ENCODE measurements around the gene RASGRP3. TPM values are rescaled to one million over a fixed set of nuclear protein-coding genes. Genes with fewer than 3 reads are reported as not detected.

RASGRP3 gene
- total and polyA plus RNA-seq, 2 of the 13 experiments (the other 11 are each of a cell fraction or from before 2014, with no cell fraction given) = 0.01 TPM; not detected in 1

- BruUV-seq (replicated peaks) = no TSS peak
- CTCF ChIA-PET (ENCODE audit: low intra/inter-chr PET ratio, low total read pairs) = no interaction called here
Observed at GRCh38 chr2:33561872-33562271, 85.4 kb downstream of the RASGRP3 start.

GRCh38 chr2:33570681-33571080 is 94.2 kb downstream of the RASGRP3 start:
- DNase-seq (ENCODE audit: low spot score) (no peak), ATAC-seq (no peak), FAIRE-seq (no peak)
- Histone ChIP-seq H3K4me1 (ENCODE audit: insufficient read depth, low read length) (no peaks in the 10 kb centered on the region), H3K4me2 (ENCODE audit: low read depth, low read length) (no peak overlapping the region), H3K36me3 (replicated peaks in 1 of 2; ENCODE audit: control insufficient read depth in 1 of 2, insufficient read depth in 2 of 2, low read length in 2 of 2) (no peaks in the 10 kb centered on the region), H3K4me3 (replicated peaks in 1 of 3; ENCODE audit: insufficient read depth in 1 of 3, low read depth in 2 of 3, low read length in 3 of 3) (no peak overlapping the region), H3K27me3 (ENCODE audit: control insufficient read depth in 1 of 2, insufficient read depth in 2 of 2, low read length in 2 of 2) (no peaks in the 10 kb centered on the region), H2AFZ (ENCODE audit: low read length) (no peak overlapping the region), H3K9me3 (ENCODE audit: low read length) (no peaks in the 10 kb centered on the region), H4K20me1 (ENCODE audit: insufficient read depth, low read length) (no peaks in the 10 kb centered on the region), H3K79me2 (ENCODE audit: insufficient read depth, low read length) (no peaks in the 10 kb centered on the region), H3K9ac (ENCODE audit: insufficient read depth, low read depth, low read length) (no peak overlapping the region), H3K27ac (ENCODE audit: extremely low read length, insufficient read depth, low read length) (no peak overlapping the region)
- POLR2A ChIA-PET = no interaction called here
- intact Hi-C loops (cut with micrococcal nuclease; ENCODE audit: unreplicated experiment) (no loop called here), in situ Hi-C loops (cut with HindIII; ENCODE audit: extremely low pct_ligation_motif_present, low pct_unique_long_range_greater_than_20kb) (no loop called here)
- CTCF ChIA-PET (ENCODE audit: low intra/inter-chr PET ratio, low total read pairs) = no interaction called here
- WGBS (ENCODE audit: low lambda C conversion rate) = 78% methylated on average over 2 of the region's 2 CpGs
- no TSS peak for BruUV-seq (replicated peaks)
- TF ChIP-seq EED (CRISPR knock-in tag; IDR thresholded peaks at IDR 0.05) = no peak
- no peak for TF ChIP-seq ZNF704 (CRISPR knock-in tag; IDR thresholded peaks at IDR 0.05; ENCODE audit: borderline replicate concordance)
- TF ChIP-seq ZNF543 (CRISPR knock-in tag; IDR thresholded peaks at IDR 0.05) = no peak
- no peak for TF ChIP-seq HMGXB4 (CRISPR knock-in tag; IDR thresholded peaks at IDR 0.05; ENCODE audit: borderline replicate concordance in 1 of 2, low read depth in 1 of 2)
- TF ChIP-seq KLF15 (CRISPR knock-in tag; IDR thresholded peaks at IDR 0.05; ENCODE audit: borderline replicate concordance) = no peak
- TF ChIP-seq MED1 (CRISPR knock-in tag; IDR thresholded peaks at IDR 0.05) = no peak
- TF ChIP-seq GATA4 (IDR thresholded peaks at IDR 0.05; ENCODE audit: borderline replicate concordance, low read depth) = no peak
- no peak for TF ChIP-seq MIER2 (CRISPR knock-in tag; IDR thresholded peaks at IDR 0.05)
- no peak for TF ChIP-seq TEAD3 (CRISPR knock-in tag; optimal IDR thresholded peaks at IDR 0.05; ENCODE audit: borderline replicate concordance)
- TF ChIP-seq BHLHE40 (IDR thresholded peaks at IDR 0.05; ENCODE audit: low read length) = no peak
- TF ChIP-seq ZNF205 (CRISPR knock-in tag; IDR thresholded peaks at IDR 0.05) = no peak

More at GRCh38 chr2:33561872-33562271, 85.4 kb downstream of the RASGRP3 start:
- H2AFZ ChIP-seq (ENCODE audit: low read length) = no peak overlapping the region
- ATAC-seq (no peak), FAIRE-seq (no peak), DNase-seq (ENCODE audit: low spot score) (no peak)
- TF ChIP-seq MAFK (conservative IDR thresholded peaks at IDR 0.05 in 1 of 2, IDR thresholded peaks at IDR 0.05 in 1 of 2; ENCODE audit: low read length in 2 of 2) (0 out of 4 replicates have a peak, but pooled peaks of 1 of the 2 experiments have one; percentile 21), ZNF576 (CRISPR knock-in tag; IDR thresholded peaks at IDR 0.05) (no peak), ZBTB34 (CRISPR knock-in tag; IDR thresholded peaks at IDR 0.05) (no peak)
- no peak overlapping the region for H3K9ac ChIP-seq (ENCODE audit: insufficient read depth, low read depth, low read length)
- H3K4me2 ChIP-seq (ENCODE audit: low read depth, low read length) = no peak overlapping the region
- intact Hi-C loops (cut with micrococcal nuclease; ENCODE audit: unreplicated experiment) (no loop called here), in situ Hi-C loops (cut with HindIII; ENCODE audit: extremely low pct_ligation_motif_present, low pct_unique_long_range_greater_than_20kb) (no loop called here)
- H3K4me1 ChIP-seq (ENCODE audit: insufficient read depth, low read length) = no peaks in the 10 kb centered on the region
- no peaks in the 10 kb centered on the region for H4K20me1 ChIP-seq (ENCODE audit: insufficient read depth, low read length)
- H3K27me3 ChIP-seq (ENCODE audit: control insufficient read depth in 1 of 2, insufficient read depth in 2 of 2, low read length in 2 of 2) = no peaks in the 10 kb centered on the region
- no peaks in the 10 kb centered on the region for H3K79me2 ChIP-seq (ENCODE audit: insufficient read depth, low read length)
- H3K9me3 ChIP-seq (ENCODE audit: low read length) = no peaks in the 10 kb centered on the region
- no peak overlapping the region for H3K27ac ChIP-seq (ENCODE audit: extremely low read length, insufficient read depth, low read length)
- no peaks in the 10 kb centered on the region for H3K36me3 ChIP-seq (replicated peaks in 1 of 2; ENCODE audit: control insufficient read depth in 1 of 2, insufficient read depth in 2 of 2, low read length in 2 of 2)
- POLR2A ChIA-PET = no interaction called here
- no peak overlapping the region for H3K4me3 ChIP-seq (replicated peaks in 1 of 3; ENCODE audit: insufficient read depth in 1 of 3, low read depth in 2 of 3, low read length in 3 of 3)
